ENCODE data around the gene IZUMO1. TPM values are rescaled to one million over a fixed set of nuclear protein-coding genes. Genes with fewer than 3 reads are reported as not detected.

Gene IZUMO1
- total RNA-seq, 1 donor from 2014 or later: 0.19 TPM

DNA sequence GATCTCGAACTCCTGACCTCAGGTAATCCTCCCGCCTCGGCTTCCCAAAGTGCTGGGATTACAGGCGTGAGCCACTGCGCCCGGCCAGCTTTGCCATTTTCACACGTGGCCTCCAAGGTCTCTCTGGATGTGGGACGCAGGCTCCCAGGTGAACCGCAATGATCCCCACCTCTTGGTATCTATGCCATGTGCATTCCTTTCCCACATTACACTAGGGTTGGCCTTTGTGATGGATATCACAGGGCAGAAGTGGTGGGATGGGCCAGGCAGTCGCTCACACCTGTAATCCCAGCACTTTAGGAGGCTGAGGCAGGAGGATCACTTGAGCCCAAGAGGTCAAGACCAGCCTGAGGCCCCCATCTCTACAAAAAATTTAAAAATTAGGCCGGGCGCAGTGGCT is 31.0 kb upstream of the IZUMO1 start:
- Histone ChIP-seq H3K9ac (no peak overlapping the region), H3K9me3 (ENCODE audit: low read depth) (no peaks in the 10 kb centered on the region), H3K79me2 (ENCODE audit: low read depth) (no peaks in the 10 kb centered on the region), H3K27me3 (no peaks in the 10 kb centered on the region), H3K27ac (no peak overlapping the region), H4K20me1 (ENCODE audit: low read depth) (no peaks in the 10 kb centered on the region), H2AFZ (replicated peaks) (no peak overlapping the region), H3K4me3 (no peak overlapping the region), H3K4me2 (no peak overlapping the region), H3K36me3 (no peaks in the 10 kb centered on the region), H3F3A (ENCODE audit: low read depth) (no peaks in the 10 kb centered on the region), H3K4me1 (no peaks in the 10 kb centered on the region)
- DNase-seq (ENCODE audit: low spot score): no peak
- Mint-ChIP-seq H3K4me1 (peaks cover 9% of the 10 kb centered on the region), H3K36me3 (no peaks in the 10 kb centered on the region), H3K4me3 (no peak overlapping the region), H3K9me3 (no peaks in the 10 kb centered on the region), H3K27ac (no peak overlapping the region), H3K27me3 (ENCODE audit: insufficient read depth, low read depth) (peaks cover 11% of the 10 kb centered on the region)
- no peak for TF ChIP-seq EZH2phosphoT487 (IDR thresholded peaks at IDR 0.05)
- no peak for TF ChIP-seq EZH2 (IDR thresholded peaks at IDR 0.05)
- TF ChIP-seq, protein P1, sequence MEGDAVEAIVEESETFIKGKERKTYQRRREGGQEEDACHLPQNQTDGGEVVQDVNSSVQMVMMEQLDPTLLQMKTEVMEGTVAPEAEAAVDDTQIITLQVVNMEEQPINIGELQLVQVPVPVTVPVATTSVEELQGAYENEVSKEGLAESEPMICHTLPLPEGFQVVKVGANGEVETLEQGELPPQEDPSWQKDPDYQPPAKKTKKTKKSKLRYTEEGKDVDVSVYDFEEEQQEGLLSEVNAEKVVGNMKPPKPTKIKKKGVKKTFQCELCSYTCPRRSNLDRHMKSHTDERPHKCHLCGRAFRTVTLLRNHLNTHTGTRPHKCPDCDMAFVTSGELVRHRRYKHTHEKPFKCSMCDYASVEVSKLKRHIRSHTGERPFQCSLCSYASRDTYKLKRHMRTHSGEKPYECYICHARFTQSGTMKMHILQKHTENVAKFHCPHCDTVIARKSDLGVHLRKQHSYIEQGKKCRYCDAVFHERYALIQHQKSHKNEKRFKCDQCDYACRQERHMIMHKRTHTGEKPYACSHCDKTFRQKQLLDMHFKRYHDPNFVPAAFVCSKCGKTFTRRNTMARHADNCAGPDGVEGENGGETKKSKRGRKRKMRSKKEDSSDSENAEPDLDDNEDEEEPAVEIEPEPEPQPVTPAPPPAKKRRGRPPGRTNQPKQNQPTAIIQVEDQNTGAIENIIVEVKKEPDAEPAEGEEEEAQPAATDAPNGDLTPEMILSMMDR (IDR thresholded peaks at IDR 0.05): no peak

DNA sequence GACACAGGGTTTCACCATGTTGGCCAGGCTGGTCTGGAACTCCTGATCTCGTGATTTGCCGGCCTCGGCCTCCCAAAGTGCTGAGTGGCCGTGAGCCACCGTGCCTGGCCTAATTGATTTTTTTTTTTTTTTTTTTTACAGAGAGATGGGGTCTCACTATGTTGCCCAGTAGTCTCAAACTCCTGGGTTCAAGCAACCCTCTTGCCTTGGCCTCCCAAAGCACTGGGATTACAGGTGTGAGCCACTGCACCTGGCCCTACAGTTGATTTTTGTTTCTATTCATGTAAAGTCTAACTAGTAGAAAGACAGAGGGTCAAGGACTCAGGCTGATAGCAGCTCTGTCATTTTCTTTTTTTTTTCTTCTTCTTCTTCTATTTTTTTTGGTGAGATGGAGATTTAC is 30.4 kb upstream of the IZUMO1 start:
- Mint-ChIP-seq H3K9me3 (no peaks in the 10 kb centered on the region), H3K27ac (no peak overlapping the region), H3K36me3 (no peaks in the 10 kb centered on the region), H3K4me3 (no peak overlapping the region), H3K4me1 (peaks cover 6% of the 10 kb centered on the region), H3K27me3 (ENCODE audit: insufficient read depth, low read depth) (peaks cover 11% of the 10 kb centered on the region)
- no peaks in the 10 kb centered on the region for H3K79me2 ChIP-seq (ENCODE audit: low read depth)
- no peaks in the 10 kb centered on the region for H3K4me1 ChIP-seq
- no peak for DNase-seq (ENCODE audit: low spot score)
- H3K27me3 ChIP-seq: no peaks in the 10 kb centered on the region
- no peak overlapping the region for H2AFZ ChIP-seq (replicated peaks)
- no peaks in the 10 kb centered on the region for H3F3A ChIP-seq (ENCODE audit: low read depth)
- H3K9me3 ChIP-seq (ENCODE audit: low read depth): no peaks in the 10 kb centered on the region
- TF ChIP-seq EZH2 (IDR thresholded peaks at IDR 0.05) (no peak), EZH2phosphoT487 (IDR thresholded peaks at IDR 0.05) (no peak)
- TF ChIP-seq, protein P1 (IDR thresholded peaks at IDR 0.05): no peak
- H3K9ac ChIP-seq: no peak overlapping the region
- no peaks in the 10 kb centered on the region for H3K36me3 ChIP-seq
- H3K27ac ChIP-seq: no peak overlapping the region
- no peak overlapping the region for H3K4me3 ChIP-seq
- no peak overlapping the region for H3K4me2 ChIP-seq
- H4K20me1 ChIP-seq (ENCODE audit: low read depth): no peaks in the 10 kb centered on the region

- H3K9ac ChIP-seq: no peak overlapping the region
- Mint-ChIP-seq H3K36me3 (no peaks in the 10 kb centered on the region), H3K4me3 (no peak overlapping the region), H3K27ac (peak overlapping the region; percentile 44), H3K9me3 (no peaks in the 10 kb centered on the region), H3K27me3 (ENCODE audit: insufficient read depth, low read depth) (peaks cover 4% of the 10 kb centered on the region), H3K4me1 (peaks cover 3% of the 10 kb centered on the region)
- H3K9me3 ChIP-seq (ENCODE audit: low read depth): no peaks in the 10 kb centered on the region
- H4K20me1 ChIP-seq (ENCODE audit: low read depth): no peaks in the 10 kb centered on the region
- DNase-seq (ENCODE audit: low spot score): no peak
- TF ChIP-seq EZH2phosphoT487 (IDR thresholded peaks at IDR 0.05): no peak
- TF ChIP-seq, protein P1 (IDR thresholded peaks at IDR 0.05): no peak
- no peak for TF ChIP-seq EZH2 (IDR thresholded peaks at IDR 0.05)
- H3K27me3 ChIP-seq: no peaks in the 10 kb centered on the region
- no peaks in the 10 kb centered on the region for H3K36me3 ChIP-seq
- H3K4me1 ChIP-seq: no peaks in the 10 kb centered on the region
- H3K4me2 ChIP-seq: no peak overlapping the region
- no peak overlapping the region for H2AFZ ChIP-seq (replicated peaks)
- no peak overlapping the region for H3K27ac ChIP-seq
- no peaks in the 10 kb centered on the region for H3F3A ChIP-seq (ENCODE audit: low read depth)
- no peaks in the 10 kb centered on the region for H3K79me2 ChIP-seq (ENCODE audit: low read depth)
- no peak overlapping the region for H3K4me3 ChIP-seq
These were observed 25.8 kb upstream of the IZUMO1 start for GRCh38 chr19:48772503-48772953.

Measured in neural progenitor cell (in vitro differentiated cells).